ENCODE measurements around the gene NME7.

The NME7 gene

DNA sequence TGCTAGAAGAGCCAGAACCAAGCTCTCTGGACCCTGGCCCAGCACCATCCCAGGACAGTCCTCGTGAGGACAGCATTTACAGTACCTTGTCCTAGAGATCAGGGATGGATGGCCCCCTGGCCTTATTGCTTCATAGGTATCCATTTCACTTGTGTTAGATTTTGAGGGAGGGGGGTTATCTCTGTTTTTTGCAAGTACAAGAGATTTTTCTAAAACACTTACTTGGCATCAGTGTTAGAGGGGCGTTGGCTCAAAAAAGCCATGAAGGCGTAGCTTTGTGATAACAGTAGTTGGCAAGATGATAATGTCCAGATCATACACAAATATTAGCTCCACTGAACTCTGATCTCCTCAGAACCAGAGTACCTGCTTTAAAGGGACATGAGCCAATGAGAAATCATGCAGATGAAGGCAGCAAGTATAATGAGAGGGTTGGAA is 266.9 kb downstream of the NME7 start:
- no peak overlapping the region for H3K4me2 ChIP-seq (ENCODE audit: low read depth, low read length, poor library complexity, severe bottlenecking)
- H3K27me3 ChIP-seq (ENCODE audit: insufficient read depth, low read length, poor library complexity, severe bottlenecking) = no peaks in the 10 kb centered on the region
- H2AFZ ChIP-seq (ENCODE audit: low read length) = no peak overlapping the region
- TF ChIP-seq, protein P1, sequence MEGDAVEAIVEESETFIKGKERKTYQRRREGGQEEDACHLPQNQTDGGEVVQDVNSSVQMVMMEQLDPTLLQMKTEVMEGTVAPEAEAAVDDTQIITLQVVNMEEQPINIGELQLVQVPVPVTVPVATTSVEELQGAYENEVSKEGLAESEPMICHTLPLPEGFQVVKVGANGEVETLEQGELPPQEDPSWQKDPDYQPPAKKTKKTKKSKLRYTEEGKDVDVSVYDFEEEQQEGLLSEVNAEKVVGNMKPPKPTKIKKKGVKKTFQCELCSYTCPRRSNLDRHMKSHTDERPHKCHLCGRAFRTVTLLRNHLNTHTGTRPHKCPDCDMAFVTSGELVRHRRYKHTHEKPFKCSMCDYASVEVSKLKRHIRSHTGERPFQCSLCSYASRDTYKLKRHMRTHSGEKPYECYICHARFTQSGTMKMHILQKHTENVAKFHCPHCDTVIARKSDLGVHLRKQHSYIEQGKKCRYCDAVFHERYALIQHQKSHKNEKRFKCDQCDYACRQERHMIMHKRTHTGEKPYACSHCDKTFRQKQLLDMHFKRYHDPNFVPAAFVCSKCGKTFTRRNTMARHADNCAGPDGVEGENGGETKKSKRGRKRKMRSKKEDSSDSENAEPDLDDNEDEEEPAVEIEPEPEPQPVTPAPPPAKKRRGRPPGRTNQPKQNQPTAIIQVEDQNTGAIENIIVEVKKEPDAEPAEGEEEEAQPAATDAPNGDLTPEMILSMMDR (conservative IDR thresholded peaks at IDR 0.05; ENCODE audit: low read length) = no peak
- no peak for TF ChIP-seq EZH2phosphoT487 (IDR thresholded peaks at IDR 0.05; ENCODE audit: borderline replicate concordance)
- no peak overlapping the region for H3K4me3 ChIP-seq (ENCODE audit: low read length, poor library complexity, severe bottlenecking)
- H3F3A ChIP-seq (ENCODE audit: low read depth) = no peaks in the 10 kb centered on the region
- H3K9me2 ChIP-seq (replicated peaks; ENCODE audit: low read depth, low read length) = no peaks in the 10 kb centered on the region
- no peaks in the 10 kb centered on the region for H3K36me3 ChIP-seq (ENCODE audit: insufficient read depth, low read length)
- H4K20me1 ChIP-seq (ENCODE audit: insufficient read depth, low read length, poor library complexity, severe bottlenecking) = no peaks in the 10 kb centered on the region
- no peaks in the 10 kb centered on the region for H3K9me3 ChIP-seq (ENCODE audit: insufficient read depth, low read depth, low read length)
- peaks cover 7% of the 10 kb centered on the region for H3K4me1 ChIP-seq (ENCODE audit: insufficient read depth, low read length, poor library complexity, severe bottlenecking)
- H3K9ac ChIP-seq (ENCODE audit: low read depth, low read length, poor library complexity, severe bottlenecking) = no peak overlapping the region
- no peaks in the 10 kb centered on the region for H3K79me2 ChIP-seq (ENCODE audit: insufficient read depth, low read length)

DNA sequence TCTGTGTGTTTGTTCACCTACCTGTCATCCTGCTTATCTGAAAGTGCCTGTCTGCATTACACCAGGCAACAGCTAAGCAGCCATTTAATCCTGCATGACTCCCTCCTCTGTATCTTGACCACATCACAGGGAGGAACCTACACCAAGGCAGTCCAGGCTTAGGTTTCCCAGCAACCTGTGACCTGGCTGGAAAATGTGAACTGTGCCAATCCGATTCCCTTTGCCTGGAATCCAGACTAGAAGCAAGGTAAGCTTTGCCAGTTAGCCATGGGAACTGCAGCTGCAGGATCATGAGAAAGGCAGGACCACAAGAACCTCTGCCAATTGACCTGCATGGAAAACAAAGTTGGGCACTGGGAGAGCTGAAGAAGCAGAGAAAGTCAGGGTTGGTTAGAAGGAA is 267.4 kb downstream of the NME7 start:
- TF ChIP-seq, protein P1 (conservative IDR thresholded peaks at IDR 0.05; ENCODE audit: low read length) = no peak
- no peak for TF ChIP-seq EZH2phosphoT487 (IDR thresholded peaks at IDR 0.05; ENCODE audit: borderline replicate concordance)
- Histone ChIP-seq H2AFZ (ENCODE audit: low read length) (no peak overlapping the region), H3K79me2 (ENCODE audit: insufficient read depth, low read length) (no peaks in the 10 kb centered on the region), H3K9me2 (replicated peaks; ENCODE audit: low read depth, low read length) (no peaks in the 10 kb centered on the region), H3K27me3 (ENCODE audit: insufficient read depth, low read length, poor library complexity, severe bottlenecking) (no peaks in the 10 kb centered on the region), H3K4me3 (ENCODE audit: low read length, poor library complexity, severe bottlenecking) (no peak overlapping the region), H4K20me1 (ENCODE audit: insufficient read depth, low read length, poor library complexity, severe bottlenecking) (no peaks in the 10 kb centered on the region), H3K4me1 (ENCODE audit: insufficient read depth, low read length, poor library complexity, severe bottlenecking) (peaks cover 5% of the 10 kb centered on the region), H3K9me3 (ENCODE audit: insufficient read depth, low read depth, low read length) (no peaks in the 10 kb centered on the region), H3K4me2 (ENCODE audit: low read depth, low read length, poor library complexity, severe bottlenecking) (no peak overlapping the region), H3F3A (ENCODE audit: low read depth) (no peaks in the 10 kb centered on the region), H3K36me3 (ENCODE audit: insufficient read depth, low read length) (no peaks in the 10 kb centered on the region), H3K9ac (ENCODE audit: low read depth, low read length, poor library complexity, severe bottlenecking) (no peak overlapping the region)

GRCh38 chr1:169099561-169099960 is 268.0 kb downstream of the NME7 start:
- Histone ChIP-seq H3K79me2 (ENCODE audit: insufficient read depth, low read length) (no peaks in the 10 kb centered on the region), H3K9ac (ENCODE audit: low read depth, low read length, poor library complexity, severe bottlenecking) (no peak overlapping the region), H3K9me3 (ENCODE audit: insufficient read depth, low read depth, low read length) (no peaks in the 10 kb centered on the region), H3K36me3 (ENCODE audit: insufficient read depth, low read length) (no peaks in the 10 kb centered on the region), H3K4me1 (ENCODE audit: insufficient read depth, low read length, poor library complexity, severe bottlenecking) (no peaks in the 10 kb centered on the region), H2AFZ (ENCODE audit: low read length) (no peak overlapping the region), H3K4me2 (ENCODE audit: low read depth, low read length, poor library complexity, severe bottlenecking) (no peak overlapping the region), H3K27me3 (ENCODE audit: insufficient read depth, low read length, poor library complexity, severe bottlenecking) (no peaks in the 10 kb centered on the region), H3F3A (ENCODE audit: low read depth) (no peaks in the 10 kb centered on the region), H3K9me2 (replicated peaks; ENCODE audit: low read depth, low read length) (no peaks in the 10 kb centered on the region), H3K4me3 (ENCODE audit: low read length, poor library complexity, severe bottlenecking) (no peak overlapping the region), H4K20me1 (ENCODE audit: insufficient read depth, low read length, poor library complexity, severe bottlenecking) (no peaks in the 10 kb centered on the region)
- no peak for TF ChIP-seq EZH2phosphoT487 (IDR thresholded peaks at IDR 0.05; ENCODE audit: borderline replicate concordance)
- TF ChIP-seq, protein P1 (conservative IDR thresholded peaks at IDR 0.05; ENCODE audit: low read length) = no peak

All from Loucy (cell line).